ENCODE measurements around the gene GNA15.

GNA15 gene

GRCh38 chr19:3145909-3146676 lies 10.3 kb downstream of the GNA15 start:
- TF ChIP-seq PAX5 (IDR thresholded peaks at IDR 0.05; ENCODE audit: insufficient read depth, low read length, severe bottlenecking) (no peak), SPI1 (IDR thresholded peaks at IDR 0.05; ENCODE audit: low read depth, low read length) (peak; percentile 84)
- no peak for DNase-seq (ENCODE audit: insufficient read length, low spot score)
- peak; percentile 81 for FAIRE-seq

GRCh38 chr19:3146677-3147100 lies 10.9 kb downstream of the GNA15 start:
- TF ChIP-seq TAF1 (IDR thresholded peaks at IDR 0.05; ENCODE audit: low read depth, low read length) (no peak), POLR2AphosphoS5 (IDR thresholded peaks at IDR 0.05; ENCODE audit: low read depth, low read length) (no peak), POU2F2 (IDR thresholded peaks at IDR 0.05; ENCODE audit: low read depth, low read length) (0 out of 2 replicates have a peak, but pooled peaks have one; percentile 17), POLR2A (IDR thresholded peaks at IDR 0.05; ENCODE audit: low read depth, low read length) (no peak)
- FAIRE-seq, result no peak
- DNase-seq (ENCODE audit: insufficient read length, low spot score), result no peak

GRCh38 chr19:3148503-3148902 lies 12.7 kb downstream of the GNA15 start:
- TF ChIP-seq POLR2AphosphoS5 (IDR thresholded peaks at IDR 0.05; ENCODE audit: low read depth, low read length) (no peak), TAF1 (IDR thresholded peaks at IDR 0.05; ENCODE audit: low read depth, low read length) (no peak), SPI1 (IDR thresholded peaks at IDR 0.05; ENCODE audit: low read depth, low read length) (no peak), POU2F2 (IDR thresholded peaks at IDR 0.05; ENCODE audit: low read depth, low read length) (no peak), PAX5 (IDR thresholded peaks at IDR 0.05; ENCODE audit: insufficient read depth, low read length, severe bottlenecking) (no peak), POLR2A (IDR thresholded peaks at IDR 0.05; ENCODE audit: low read depth, low read length) (no peak)
- no peak for FAIRE-seq
- no peak for DNase-seq (ENCODE audit: insufficient read length, low spot score)

DNA sequence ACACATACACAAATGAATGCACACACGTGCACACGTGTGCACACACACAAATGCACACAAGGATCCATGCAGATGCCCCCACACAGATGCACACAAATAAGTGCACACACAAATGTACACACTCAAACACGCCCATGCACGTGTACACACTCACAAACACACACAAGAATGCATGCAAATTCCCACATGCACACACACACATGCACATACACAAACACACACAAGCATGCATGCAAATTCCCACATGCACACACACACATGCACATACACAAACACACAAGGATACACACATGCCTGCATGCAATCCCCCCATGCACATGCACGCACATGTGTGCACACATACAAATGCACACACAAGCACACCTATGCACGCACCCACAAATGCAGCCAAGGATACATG lies 13.3 kb downstream of the GNA15 start:
- FAIRE-seq (peak; percentile 81), DNase-seq (ENCODE audit: insufficient read length, low spot score) (no peak)
- TF ChIP-seq TAF1 (IDR thresholded peaks at IDR 0.05; ENCODE audit: low read depth, low read length) (no peak), POU2F2 (IDR thresholded peaks at IDR 0.05; ENCODE audit: low read depth, low read length) (no peak), POLR2AphosphoS5 (IDR thresholded peaks at IDR 0.05; ENCODE audit: low read depth, low read length) (no peak), SPI1 (IDR thresholded peaks at IDR 0.05; ENCODE audit: low read depth, low read length) (no peak), PAX5 (IDR thresholded peaks at IDR 0.05; ENCODE audit: insufficient read depth, low read length, severe bottlenecking) (no peak), POLR2A (IDR thresholded peaks at IDR 0.05; ENCODE audit: low read depth, low read length) (no peak)

- FAIRE-seq, result no peak
- TF ChIP-seq SPI1 (IDR thresholded peaks at IDR 0.05; ENCODE audit: low read depth, low read length) (no peak), PAX5 (IDR thresholded peaks at IDR 0.05; ENCODE audit: insufficient read depth, low read length, severe bottlenecking) (no peak), TAF1 (IDR thresholded peaks at IDR 0.05; ENCODE audit: low read depth, low read length) (no peak), POU2F2 (IDR thresholded peaks at IDR 0.05; ENCODE audit: low read depth, low read length) (no peak), POLR2AphosphoS5 (IDR thresholded peaks at IDR 0.05; ENCODE audit: low read depth, low read length) (no peak), POLR2A (IDR thresholded peaks at IDR 0.05; ENCODE audit: low read depth, low read length) (no peak)
- DNase-seq (ENCODE audit: insufficient read length, low spot score), result no peak
These were observed 14.0 kb downstream of the GNA15 start for GRCh38 chr19:3149526-3150505.

- no peak for TF ChIP-seq POLR2A (IDR thresholded peaks at IDR 0.05; ENCODE audit: low read depth, low read length)
- no peak for TF ChIP-seq TAF1 (IDR thresholded peaks at IDR 0.05; ENCODE audit: low read depth, low read length)
- TF ChIP-seq POU2F2 (IDR thresholded peaks at IDR 0.05; ENCODE audit: low read depth, low read length), result no peak
- no peak for FAIRE-seq
- no peak for DNase-seq (ENCODE audit: insufficient read length, low spot score)
These were observed 15.0 kb downstream of the GNA15 start for GRCh38 chr19:3150739-3151329.

DNA sequence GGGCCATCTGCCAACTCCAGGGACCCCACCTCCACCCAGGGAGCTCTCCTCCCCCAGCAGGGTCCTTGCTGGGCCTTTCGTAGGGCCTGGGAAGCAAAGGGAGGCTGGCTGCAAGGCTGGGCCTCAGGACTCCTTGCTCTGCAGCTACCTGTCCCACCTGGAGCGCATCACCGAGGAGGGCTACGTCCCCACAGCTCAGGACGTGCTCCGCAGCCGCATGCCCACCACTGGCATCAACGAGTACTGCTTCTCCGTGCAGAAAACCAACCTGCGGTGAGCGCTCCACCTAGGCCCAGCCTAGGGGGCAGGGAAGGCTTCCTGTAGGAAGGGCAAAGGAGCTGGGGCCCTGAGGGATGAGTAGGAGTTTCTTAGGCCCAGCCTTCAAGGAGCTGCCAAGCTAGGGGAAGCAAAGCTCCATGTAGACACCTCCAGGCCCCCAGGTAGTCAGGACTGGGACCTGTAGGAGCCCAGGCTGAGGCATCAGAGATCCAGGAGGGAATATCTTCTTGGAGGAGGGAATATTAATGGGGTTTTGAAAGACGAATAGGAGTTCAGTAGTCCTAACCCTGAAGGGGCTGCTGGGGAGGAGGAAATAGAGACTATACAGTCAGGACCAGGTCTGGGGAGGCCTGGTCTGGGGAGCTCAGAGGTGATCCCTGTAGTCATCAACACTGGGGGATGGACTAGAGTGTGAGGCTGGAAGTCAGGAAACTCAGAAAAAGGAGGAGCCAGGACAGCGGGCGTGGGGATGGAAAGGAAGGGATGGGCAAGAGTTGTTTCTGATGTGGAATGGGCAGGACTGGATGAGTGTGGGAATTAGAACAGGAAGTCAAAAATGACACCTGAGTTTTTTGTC lies 16.0 kb downstream of the GNA15 start:
- no peak for DNase-seq (ENCODE audit: insufficient read length, low spot score)
- TF ChIP-seq POU2F2 (IDR thresholded peaks at IDR 0.05; ENCODE audit: low read depth, low read length), result no peak
- TF ChIP-seq POLR2AphosphoS5 (IDR thresholded peaks at IDR 0.05; ENCODE audit: low read depth, low read length), result no peak
- TF ChIP-seq POLR2A (IDR thresholded peaks at IDR 0.05; ENCODE audit: low read depth, low read length), result no peak
- no peak for TF ChIP-seq TAF1 (IDR thresholded peaks at IDR 0.05; ENCODE audit: low read depth, low read length)
- TF ChIP-seq PAX5 (IDR thresholded peaks at IDR 0.05; ENCODE audit: insufficient read depth, low read length, severe bottlenecking), result no peak
- TF ChIP-seq SPI1 (IDR thresholded peaks at IDR 0.05; ENCODE audit: low read depth, low read length), result no peak
- FAIRE-seq, result no peak

- FAIRE-seq (no peak), DNase-seq (ENCODE audit: insufficient read length, low spot score) (no peak)
- TF ChIP-seq POLR2A (IDR thresholded peaks at IDR 0.05; ENCODE audit: low read depth, low read length) (no peak), TAF1 (IDR thresholded peaks at IDR 0.05; ENCODE audit: low read depth, low read length) (no peak), PAX5 (IDR thresholded peaks at IDR 0.05; ENCODE audit: insufficient read depth, low read length, severe bottlenecking) (no peak), SPI1 (IDR thresholded peaks at IDR 0.05; ENCODE audit: low read depth, low read length) (no peak), POU2F2 (IDR thresholded peaks at IDR 0.05; ENCODE audit: low read depth, low read length) (no peak), POLR2AphosphoS5 (IDR thresholded peaks at IDR 0.05; ENCODE audit: low read depth, low read length) (no peak)
These were observed 16.6 kb downstream of the GNA15 start for GRCh38 chr19:3152419-3152780.
